ENCODE data around the gene KCNK15.

DNA sequence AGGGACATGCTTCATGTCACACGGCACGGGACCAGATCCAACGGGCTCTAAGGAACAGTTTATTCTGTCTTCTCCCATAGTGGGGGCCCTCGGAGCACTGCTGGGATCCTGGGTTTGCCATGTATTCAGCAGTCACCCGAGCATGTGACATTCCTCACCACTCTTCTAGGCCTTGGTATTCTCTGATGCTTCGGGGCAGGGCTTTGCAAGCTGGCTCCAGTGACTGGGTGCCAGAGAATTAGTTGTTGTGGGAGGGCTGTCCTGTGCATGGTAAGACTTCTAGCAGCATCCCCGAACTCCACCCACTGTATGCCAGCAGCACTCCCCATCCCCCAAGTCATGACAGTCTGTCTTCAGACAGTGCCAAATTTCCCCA is 25.1 kb upstream of the KCNK15 start:
- TF ChIP-seq CTCF (conservative IDR thresholded peaks at IDR 0.05; ENCODE audit: low read depth, low read length) (no peak), EZH2phosphoT487 (IDR thresholded peaks at IDR 0.05; ENCODE audit: borderline replicate concordance, low read length) (no peak), EZH2 (IDR thresholded peaks at IDR 0.05; ENCODE audit: low read length, unreplicated experiment) (no peak)
